Activated CD8-positive, alpha-beta memory T cell treated with anti-CD3 and anti-CD28 coated beads, Interleukin-2, amount 50 U/mL, for 24 hours (primary cell): ENCODE data around the gene KDM4C.
"Not testable (repeated sequence)": the region's sequence is repeated elsewhere in the genome, so short reads cannot be mapped to it uniquely, and the experiment has no call there.

Source experiments
- DNase-seq: peaks from one replicate; pipeline ENCODE4 v3.0.0-alpha.2; 2020; ENCODE audit errors: extremely low read depth

KDM4C gene

GRCh38 chr9:6764011-6764410, 6.2 kb downstream of the KDM4C start:
- DNase-seq: no peak

GRCh38 chr9:6764523-6764922, 6.8 kb downstream of the KDM4C start:
- no peak for DNase-seq

GRCh38 chr9:6764950-6765349, 7.2 kb downstream of the KDM4C start:
- DNase-seq: no peak

GRCh38 chr9:6765396-6765795, 7.6 kb downstream of the KDM4C start:
- no peak for DNase-seq

- no peak for DNase-seq
Measured at GRCh38 chr9:6766606-6767005, 8.8 kb downstream of the KDM4C start.

- DNase-seq: not testable (repeated sequence)
Measured at GRCh38 chr9:6768587-6768986, 10.8 kb downstream of the KDM4C start.

GRCh38 chr9:6771722-6772121, 13.9 kb downstream of the KDM4C start:
- DNase-seq: no peak

- DNase-seq: no peak
Measured at GRCh38 chr9:6777213-6777902, 19.6 kb downstream of the KDM4C start.

- no peak for DNase-seq
Measured at GRCh38 chr9:6779417-6780241, 21.9 kb downstream of the KDM4C start.

- no peak for DNase-seq
Measured at GRCh38 chr9:6780690-6781089, 22.9 kb downstream of the KDM4C start.

GRCh38 chr9:6781476-6781875, 23.7 kb downstream of the KDM4C start:
- DNase-seq: no peak

GRCh38 chr9:6782345-6782744, 24.6 kb downstream of the KDM4C start:
- DNase-seq: no peak

GRCh38 chr9:6782981-6783380, 25.2 kb downstream of the KDM4C start:
- no peak for DNase-seq

- DNase-seq: no peak
Measured at GRCh38 chr9:6783753-6784152, 26.0 kb downstream of the KDM4C start.

- no peak for DNase-seq
Measured at GRCh38 chr9:6785682-6786081, 27.9 kb downstream of the KDM4C start.

- DNase-seq: no peak
Measured at GRCh38 chr9:6787793-6788161, 30.0 kb downstream of the KDM4C start.

- DNase-seq: no peak
Measured at GRCh38 chr9:6788162-6789016, 30.6 kb downstream of the KDM4C start.

GRCh38 chr9:6789017-6789338, 31.2 kb downstream of the KDM4C start:
- DNase-seq: not testable (repeated sequence)

- no peak for DNase-seq
Measured at GRCh38 chr9:6790866-6791265, 33.1 kb downstream of the KDM4C start.

- DNase-seq: no peak
Measured at GRCh38 chr9:6793203-6793602, 35.4 kb downstream of the KDM4C start.

GRCh38 chr9:6794936-6795335, 37.2 kb downstream of the KDM4C start:
- DNase-seq: no peak

- DNase-seq: no peak
Measured at GRCh38 chr9:6802926-6803325, 45.2 kb downstream of the KDM4C start.

GRCh38 chr9:6805532-6805931, 47.8 kb downstream of the KDM4C start:
- no peak for DNase-seq
